ENCODE data around the gene CLASP2.

DNA sequence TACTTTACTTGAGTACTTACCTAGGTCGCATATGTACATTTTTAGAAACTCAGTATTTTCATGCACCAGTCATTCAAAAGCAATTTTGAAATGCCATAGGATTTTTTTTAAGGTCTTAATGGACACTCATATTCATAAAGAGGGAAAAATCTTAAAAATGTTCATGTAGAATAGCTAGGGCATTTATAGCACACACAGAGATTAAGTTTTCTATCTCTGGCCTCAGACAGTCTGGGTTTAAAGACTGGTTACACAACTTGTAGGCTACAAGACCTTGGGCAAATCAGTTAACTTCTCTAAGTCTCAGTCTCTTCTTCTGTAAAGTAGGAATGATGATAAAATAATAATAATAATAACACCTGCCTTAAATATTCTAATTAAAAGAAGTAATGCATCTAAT lies 229.4 kb downstream of the CLASP2 start:
- TF ChIP-seq GATA2 (IDR thresholded peaks at IDR 0.05; ENCODE audit: low read depth, low read length) (no peak), GATA3 (IDR thresholded peaks at IDR 0.05; ENCODE audit: low read depth, low read length) (no peak)
